GM12892 (cell line): ENCODE results near the gene MYO5A.

ENCODE experiments used
- POLR2A ChIP-seq: IDR thresholded peaks from 2 replicates; pipeline ENCODE4 v1.6.1; 2011; ENCODE audit warnings: low read depth, low read length, control low read depth
- POLR2AphosphoS5 ChIP-seq: IDR thresholded peaks from 2 replicates; pipeline ENCODE4 v1.6.1; 2011; ENCODE audit warnings: low read depth, low read length, control low read depth
- TAF1 ChIP-seq: IDR thresholded peaks from 2 replicates; pipeline ENCODE4 v1.6.1; 2011; ENCODE audit warnings: low read depth, mild to moderate bottlenecking, control low read depth, low read length, borderline replicate concordance

DNA sequence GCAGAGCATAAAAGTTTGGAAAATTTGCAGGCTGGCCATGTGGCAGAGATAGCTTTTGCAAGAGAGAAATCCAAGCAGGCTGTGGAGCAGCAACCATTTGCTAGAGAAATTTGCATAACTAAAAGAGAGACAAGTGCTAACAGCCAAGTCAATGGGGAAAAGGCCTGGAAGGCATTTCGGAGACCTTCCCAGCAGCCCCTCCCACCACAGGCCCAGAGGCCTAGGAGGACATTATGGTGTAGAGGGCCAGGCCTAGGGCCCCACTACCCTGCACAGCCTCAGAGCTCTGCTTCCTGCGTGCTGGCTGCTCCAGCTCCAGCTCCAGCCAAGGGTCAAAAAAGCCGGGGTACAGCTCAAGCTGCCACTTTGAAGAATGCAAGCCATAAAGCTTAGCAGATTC lies 82.7 kb downstream of the MYO5A start:
- no peak for TF ChIP-seq POLR2A
- TF ChIP-seq POLR2AphosphoS5, result no peak
- TF ChIP-seq TAF1, result no peak
